GM18907 (cell line): ENCODE data around the gene ANKRD50.

Source experiments
- ATAC-seq: cut with Tn5 transposase; IDR thresholded peaks from one replicate; pipeline ENCODE4 v1.9.1; 2021; ENCODE audit warnings: mild to moderate bottlenecking, moderate library complexity; ENCODE audit not compliant: unreplicated experiment

ANKRD50 gene

GRCh38 chr4:124710911-124711310 lies 1.6 kb downstream of the ANKRD50 start:
- ATAC-seq = no peak

- ATAC-seq = no peak
Measured at GRCh38 chr4:124710015-124710741, 2.4 kb downstream of the ANKRD50 start.

- ATAC-seq = no peak
Measured at GRCh38 chr4:124708517-124709300, 3.8 kb downstream of the ANKRD50 start.

GRCh38 chr4:124705393-124705792 lies 7.1 kb downstream of the ANKRD50 start:
- no peak for ATAC-seq

- ATAC-seq = peak; percentile 65
Measured at GRCh38 chr4:124703154-124703553, 9.4 kb downstream of the ANKRD50 start.

- no peak for ATAC-seq
Measured at GRCh38 chr4:124697441-124697840, 15.1 kb downstream of the ANKRD50 start.

GRCh38 chr4:124696182-124696581 lies 16.4 kb downstream of the ANKRD50 start:
- no peak for ATAC-seq

GRCh38 chr4:124694946-124695598 lies 17.5 kb downstream of the ANKRD50 start:
- ATAC-seq = no peak

- ATAC-seq = no peak
Measured at GRCh38 chr4:124694306-124694705, 18.2 kb downstream of the ANKRD50 start.

- no peak for ATAC-seq
Measured at GRCh38 chr4:124691801-124692200, 20.7 kb downstream of the ANKRD50 start.

- ATAC-seq = no peak
Measured at GRCh38 chr4:124686279-124686678, 26.3 kb downstream of the ANKRD50 start.

GRCh38 chr4:124685851-124686250 lies 26.7 kb downstream of the ANKRD50 start:
- no peak for ATAC-seq

- ATAC-seq = no peak
Measured at GRCh38 chr4:124684301-124684700, 28.2 kb downstream of the ANKRD50 start.

- ATAC-seq = no peak
Measured at GRCh38 chr4:124682384-124682783, 30.1 kb downstream of the ANKRD50 start.

GRCh38 chr4:124666496-124666895 lies 46.0 kb downstream of the ANKRD50 start:
- ATAC-seq = no peak

- no peak for ATAC-seq
Measured at GRCh38 chr4:124658795-124659194, 53.7 kb downstream of the ANKRD50 start.

- no peak for ATAC-seq
Measured at GRCh38 chr4:124650614-124651013, 61.9 kb downstream of the ANKRD50 start.

- no peak for ATAC-seq
Measured at GRCh38 chr4:124647599-124647998, 64.9 kb downstream of the ANKRD50 start.

- ATAC-seq = no peak
Measured at GRCh38 chr4:124644621-124645020, 67.9 kb downstream of the ANKRD50 start.

GRCh38 chr4:124642846-124643245 lies 69.7 kb downstream of the ANKRD50 start:
- ATAC-seq = no peak

GRCh38 chr4:124641715-124642381 lies 70.7 kb downstream of the ANKRD50 start:
- peak; percentile 52 for ATAC-seq
